ENCODE results near the gene RPS15. TPM values are rescaled to one million over a fixed set of nuclear protein-coding genes. Genes with fewer than 3 reads are reported as not detected.

RPS15 gene
- total and polyA plus RNA-seq, 2 donors (not counting 3 experiments of a cell fraction or from before 2014, with no cell fraction given): 1,260 to 3,270 TPM

DNA sequence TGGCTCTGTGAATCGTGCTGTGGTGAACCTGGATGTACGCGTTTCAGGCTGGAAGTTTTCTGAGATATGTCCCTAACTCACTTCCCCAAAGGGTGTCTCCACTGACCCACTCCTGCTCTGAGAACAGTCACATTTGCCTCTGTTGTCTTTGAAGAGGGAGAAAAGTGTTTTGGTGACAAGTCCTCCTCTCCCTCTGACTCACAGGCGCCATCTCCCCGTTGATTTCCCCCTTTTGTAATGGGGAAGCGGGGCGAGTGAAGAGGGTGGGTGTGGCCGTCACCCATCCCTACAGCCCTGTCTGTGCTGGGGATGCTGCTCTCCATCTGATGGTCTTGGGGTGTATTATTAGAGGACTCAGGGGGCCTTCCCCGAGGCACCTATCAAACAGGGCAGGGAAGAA is 21.3 kb downstream of the RPS15 start:
- Histone ChIP-seq H3K4me3 (replicated peaks in 1 of 3; ENCODE audit: insufficient read depth in 1 of 3, low read depth in 1 of 3, low read length in 3 of 3) (no peak overlapping the region), H3K9me3 (replicated peaks; ENCODE audit: control insufficient read depth, insufficient read depth, low read length) (no peaks in the 10 kb centered on the region), H3K36me3 (ENCODE audit: control insufficient read depth in 2 of 2, extremely low read depth in 1 of 2, insufficient read depth in 2 of 2, low read length in 2 of 2) (no peaks in the 10 kb centered on the region), H3K9me1 (replicated peaks; ENCODE audit: control insufficient read depth, extremely low read depth, insufficient read depth, low read length) (no peaks in the 10 kb centered on the region), H4K20me1 (replicated peaks; ENCODE audit: control insufficient read depth, extremely low read depth, insufficient read depth, low read length) (no peaks in the 10 kb centered on the region), H3K9ac (replicated peaks; ENCODE audit: extremely low read depth, insufficient read depth, low read length) (no peak overlapping the region), H3K79me2 (ENCODE audit: control insufficient read depth, insufficient read depth, low read length) (no peaks in the 10 kb centered on the region), H3K4me1 (ENCODE audit: control insufficient read depth, extremely low read depth, insufficient read depth, low read length) (no peaks in the 10 kb centered on the region), H3K27ac (ENCODE audit: insufficient read depth, low read depth, low read length) (no peak overlapping the region), H3K4me2 (ENCODE audit: insufficient read depth, low read length) (no peak overlapping the region), H2AFZ (ENCODE audit: low read depth, low read length) (no peak overlapping the region), H3K27me3 (ENCODE audit: control insufficient read depth in 2 of 2, insufficient read depth in 2 of 2, low read length in 2 of 2) (peaks cover 15 to 22% of the 10 kb centered on the region in 2 experiments)
- no peak for DNase-seq (ENCODE audit: low read depth, low spot score)
- ChIA-PET CTCF (interaction anchor here (1.3 kb wide), 1 partner anchor 13 kb away, joined by 3 read pairs; no protein-coding TSS in a partner anchor), POLR2A (no interaction called here)
- dilution Hi-C loops (cut with MboI; ENCODE audit: extremely low pct_ligation_motif_present, low sequenced_read_pairs) (no loop called here), intact Hi-C loops (cut with micrococcal nuclease) (no loop called here)
- BruUV-seq (replicated peaks): no TSS peak
- FAIRE-seq: no peak
- TF ChIP-seq, protein P1, sequence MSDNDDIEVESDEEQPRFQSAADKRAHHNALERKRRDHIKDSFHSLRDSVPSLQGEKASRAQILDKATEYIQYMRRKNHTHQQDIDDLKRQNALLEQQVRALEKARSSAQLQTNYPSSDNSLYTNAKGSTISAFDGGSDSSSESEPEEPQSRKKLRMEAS (IDR thresholded peaks at IDR 0.05; ENCODE audit: insufficient read depth, insufficient read length): no peak
- no peak for TF ChIP-seq POLR2AphosphoS5 (IDR thresholded peaks at IDR 0.05; ENCODE audit: insufficient read depth, low read depth, low read length)
- no peak for TF ChIP-seq JUN (IDR thresholded peaks at IDR 0.05; ENCODE audit: borderline replicate concordance, insufficient read depth, insufficient read length, low read depth)
- no peak for TF ChIP-seq GATA2 (IDR thresholded peaks at IDR 0.05; ENCODE audit: insufficient read depth, insufficient read length, low read depth, low read length)
- TF ChIP-seq, protein P2, sequence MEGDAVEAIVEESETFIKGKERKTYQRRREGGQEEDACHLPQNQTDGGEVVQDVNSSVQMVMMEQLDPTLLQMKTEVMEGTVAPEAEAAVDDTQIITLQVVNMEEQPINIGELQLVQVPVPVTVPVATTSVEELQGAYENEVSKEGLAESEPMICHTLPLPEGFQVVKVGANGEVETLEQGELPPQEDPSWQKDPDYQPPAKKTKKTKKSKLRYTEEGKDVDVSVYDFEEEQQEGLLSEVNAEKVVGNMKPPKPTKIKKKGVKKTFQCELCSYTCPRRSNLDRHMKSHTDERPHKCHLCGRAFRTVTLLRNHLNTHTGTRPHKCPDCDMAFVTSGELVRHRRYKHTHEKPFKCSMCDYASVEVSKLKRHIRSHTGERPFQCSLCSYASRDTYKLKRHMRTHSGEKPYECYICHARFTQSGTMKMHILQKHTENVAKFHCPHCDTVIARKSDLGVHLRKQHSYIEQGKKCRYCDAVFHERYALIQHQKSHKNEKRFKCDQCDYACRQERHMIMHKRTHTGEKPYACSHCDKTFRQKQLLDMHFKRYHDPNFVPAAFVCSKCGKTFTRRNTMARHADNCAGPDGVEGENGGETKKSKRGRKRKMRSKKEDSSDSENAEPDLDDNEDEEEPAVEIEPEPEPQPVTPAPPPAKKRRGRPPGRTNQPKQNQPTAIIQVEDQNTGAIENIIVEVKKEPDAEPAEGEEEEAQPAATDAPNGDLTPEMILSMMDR (IDR thresholded peaks at IDR 0.05; ENCODE audit: extremely low read depth in 1 of 2, insufficient read depth in 1 of 2, low read depth in 1 of 2, low read length in 2 of 2): no peak
- TF ChIP-seq POLR2A (IDR thresholded peaks at IDR 0.05; ENCODE audit: low read depth, low read length): no peak
- TF ChIP-seq FOS (IDR thresholded peaks at IDR 0.05; ENCODE audit: borderline replicate concordance, insufficient read depth, low read length): no peak
- no peak for TF ChIP-seq MYC (IDR thresholded peaks at IDR 0.05; ENCODE audit: low read depth, low read length)
- no peak for TF ChIP-seq EZH2 (IDR thresholded peaks at IDR 0.05; ENCODE audit: borderline replicate concordance, low read depth, low read length, severe bottlenecking)
